GM23248 (cell line): ENCODE results near the gene ULK4. TPM values are rescaled to one million over a fixed set of nuclear protein-coding genes. Genes with fewer than 3 reads are reported as not detected.

Experiments used
- DNase-seq: peaks from one replicate; pipeline ENCODE4 v3.0.0-alpha.2; 2015
- H2AFZ ChIP-seq: fragments of 200-600 bp; sonication (generic); 2 replicates; pipeline ENCODE4 v1.6.1; 2016; ENCODE audit warnings: antibody characterized with exemption
- H3F3A ChIP-seq: fragments of 200-600 bp; sonication (generic); 2 replicates; pipeline ENCODE4 v1.6.1; 2016; ENCODE audit warnings: mild to moderate bottlenecking, antibody characterized with exemption, mixed run types; ENCODE audit not compliant: insufficient read depth
- H3K27ac ChIP-seq: fragments of 200-600 bp; sonication (generic); 2 replicates; pipeline ENCODE4 v1.5.1; 2016; ENCODE audit warnings: mild to moderate bottlenecking
- H3K27me3 ChIP-seq: fragments of 200-600 bp; sonication (generic); replicated peaks from 2 replicates; pipeline ENCODE4 v1.6.1; 2016; ENCODE audit warnings: mild to moderate bottlenecking; ENCODE audit not compliant: insufficient read depth
- H3K36me3 ChIP-seq: fragments of 200-600 bp; sonication (generic); 2 replicates; pipeline ENCODE4 v1.6.1; 2016; ENCODE audit warnings: low read depth, mild to moderate bottlenecking
- H3K4me1 ChIP-seq: fragments of 200-600 bp; sonication (generic); 2 replicates; pipeline ENCODE4 v1.6.1; 2016; ENCODE audit warnings: mild to moderate bottlenecking; ENCODE audit not compliant: insufficient read depth
- H3K4me2 ChIP-seq: fragments of 200-600 bp; sonication (generic); one replicate; pipeline ENCODE4 v1.6.1; 2016; ENCODE audit warnings: mild to moderate bottlenecking; ENCODE audit not compliant: unreplicated experiment
- H3K4me3 ChIP-seq: fragments of 200-600 bp; sonication (generic); 2 replicates; pipeline ENCODE4 v1.5.1; 2016; ENCODE audit warnings: mild to moderate bottlenecking
- H3K79me2 ChIP-seq: fragments of 200-600 bp; sonication (generic); 2 replicates; pipeline ENCODE4 v1.6.1; 2016; ENCODE audit warnings: mild to moderate bottlenecking; ENCODE audit not compliant: insufficient read depth
- H3K9ac ChIP-seq: fragments of 200-600 bp; sonication (generic); 2 replicates; pipeline ENCODE4 v1.6.1; 2016; ENCODE audit warnings: mild to moderate bottlenecking
- H3K9me2 ChIP-seq: fragments of 200-600 bp; sonication (generic); 2 replicates; pipeline ENCODE4 v1.6.1; 2016; ENCODE audit warnings: mixed run types, mild to moderate bottlenecking, moderate library complexity; ENCODE audit not compliant: insufficient read depth
- H3K9me3 ChIP-seq: fragments of 200-600 bp; sonication (generic); one replicate; pipeline ENCODE4 v1.6.1; 2017; ENCODE audit warnings: low read depth
- H4K20me1 ChIP-seq: fragments of 200-600 bp; sonication (generic); 2 replicates; pipeline ENCODE4 v1.6.0; 2016; ENCODE audit not compliant: insufficient read depth
- EZH2 ChIP-seq: fragments of 200-600 bp; sonication (generic); IDR thresholded peaks from 2 replicates; pipeline ENCODE4 v1.6.1; 2018; ENCODE audit warnings: antibody characterized with exemption, mild to moderate bottlenecking; ENCODE audit not compliant: insufficient read depth, poor library complexity, severe bottlenecking
- EZH2phosphoT487 ChIP-seq: fragments of 200-600 bp; sonication (generic); IDR thresholded peaks from 2 replicates; pipeline ENCODE4 v1.6.1; 2018; ENCODE audit warnings: antibody characterized with exemption, moderate library complexity, mild to moderate bottlenecking, low read depth; ENCODE audit not compliant: insufficient read depth
- WGBS, 2 experiments: methylation state at CpG; one replicate each; pipeline ENCODE4 v1.1.6; 2015 to 2017; ENCODE audit warnings: low lambda C conversion rate in 2 of 2, low coverage in 1 of 2; ENCODE audit errors: missing lambda C conversion rate in 2 of 2; 5-methylcytosine and 5-hydroxymethylcytosine counted together
- in situ Hi-C: fragments of 300-500 bp; cut with MboI; formaldehyde crosslinking; loops from 2 replicates; pipeline ENCODE4 v1.15.0; 2020
- polyA plus RNA-seq: library from polyadenylated mRNA; unstranded; fragments of >200 nt; fragmentation: Nextera tagmentation; extraction: Ambion mirVana; gene quantifications from 2 replicates; pipeline ENCODE4 v1.2.1, GENCODE V29; 2016
- total RNA-seq: library from RNA; depleted of rRNA; stranded (reverse); fragments of >200 nt; shearing (Covaris generic); gene quantifications from 2 replicates; pipeline ENCODE4 v1.2.3, GENCODE V29; 2014

Gene ULK4
- total and polyA plus RNA-seq, 2 experiments from 2014 or later, result 3.5 to 20.3 TPM

DNA sequence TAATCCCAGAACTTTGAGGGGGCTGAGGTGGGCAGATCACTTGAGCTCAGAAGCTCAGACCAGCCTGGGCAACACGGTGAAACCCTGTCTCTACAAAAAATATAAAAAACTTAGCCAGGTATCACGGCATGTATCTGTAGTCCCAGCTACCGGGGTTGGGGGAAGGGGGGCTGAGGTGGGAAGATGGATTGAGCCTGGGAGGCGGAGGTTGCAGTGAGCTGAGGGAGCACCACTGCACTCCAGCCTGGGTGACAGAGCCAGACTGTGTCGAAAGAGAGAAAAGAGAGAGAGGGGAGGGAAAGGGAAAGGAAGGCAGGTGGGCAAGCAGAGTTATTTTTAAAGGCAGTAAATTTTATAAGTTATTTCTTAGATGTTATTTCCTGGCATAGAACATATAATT is 368.1 kb downstream of the ULK4 start:
- TF ChIP-seq EZH2 (no peak), EZH2phosphoT487 (no peak)
- no peaks in the 10 kb centered on the region for H4K20me1 ChIP-seq
- no peak overlapping the region for H3K4me2 ChIP-seq
- in situ Hi-C loops, result no loop called here
- no peaks in the 10 kb centered on the region for H3K79me2 ChIP-seq
- no peak overlapping the region for H3K27ac ChIP-seq
- no peaks in the 10 kb centered on the region for H3F3A ChIP-seq
- DNase-seq, result no peak
- no peak overlapping the region for H2AFZ ChIP-seq
- H3K9me3 ChIP-seq, result no peaks in the 10 kb centered on the region
- WGBS, 2 experiments, result 67 to 72% methylated on average over 4 to 5 of the region's 5 CpGs
- H3K36me3 ChIP-seq, result no peaks in the 10 kb centered on the region
- H3K9ac ChIP-seq, result no peak overlapping the region
- H3K4me3 ChIP-seq, result no peak overlapping the region
- no peaks in the 10 kb centered on the region for H3K4me1 ChIP-seq
- no peaks in the 10 kb centered on the region for H3K27me3 ChIP-seq
- no peaks in the 10 kb centered on the region for H3K9me2 ChIP-seq

GRCh38 chr3:41592753-41593510 is 369.0 kb downstream of the ULK4 start:
- Histone ChIP-seq H3K9ac (no peak overlapping the region), H3K27me3 (no peaks in the 10 kb centered on the region), H3K9me3 (no peaks in the 10 kb centered on the region), H3F3A (no peaks in the 10 kb centered on the region), H3K27ac (no peak overlapping the region), H3K9me2 (no peaks in the 10 kb centered on the region), H2AFZ (no peak overlapping the region), H3K4me1 (no peaks in the 10 kb centered on the region), H4K20me1 (no peaks in the 10 kb centered on the region), H3K4me2 (no peak overlapping the region), H3K36me3 (no peaks in the 10 kb centered on the region), H3K79me2 (no peaks in the 10 kb centered on the region), H3K4me3 (no peak overlapping the region)
- in situ Hi-C loops, result no loop called here
- no peak for DNase-seq
- WGBS, 2 experiments, result 76 to 89% methylated on average over 2 of the region's 2 CpGs
- TF ChIP-seq EZH2phosphoT487 (no peak), EZH2 (no peak)

GRCh38 chr3:41583014-41583413 is 378.9 kb downstream of the ULK4 start:
- Histone ChIP-seq H3K27me3 (no peaks in the 10 kb centered on the region), H3K36me3 (no peaks in the 10 kb centered on the region), H2AFZ (no peak overlapping the region), H3K4me1 (no peaks in the 10 kb centered on the region), H3K9me2 (no peaks in the 10 kb centered on the region), H3K9ac (no peak overlapping the region), H3K79me2 (no peaks in the 10 kb centered on the region), H3K9me3 (no peaks in the 10 kb centered on the region), H3K27ac (no peak overlapping the region), H4K20me1 (no peaks in the 10 kb centered on the region), H3K4me3 (no peak overlapping the region), H3F3A (no peaks in the 10 kb centered on the region), H3K4me2 (no peak overlapping the region)
- no peak for DNase-seq
- 96% methylated on average over 2 of the region's 2 CpGs for WGBS, 2 experiments
- TF ChIP-seq EZH2 (no peak), EZH2phosphoT487 (no peak)
- in situ Hi-C loops, result no loop called here

- Histone ChIP-seq H3K79me2 (no peaks in the 10 kb centered on the region), H3K27ac (no peak overlapping the region), H3K4me2 (no peak overlapping the region), H3K9me3 (no peaks in the 10 kb centered on the region), H4K20me1 (no peaks in the 10 kb centered on the region), H3K4me3 (no peak overlapping the region), H3K4me1 (no peaks in the 10 kb centered on the region), H2AFZ (no peak overlapping the region), H3K9ac (no peak overlapping the region), H3F3A (no peaks in the 10 kb centered on the region), H3K36me3 (no peaks in the 10 kb centered on the region), H3K9me2 (no peaks in the 10 kb centered on the region), H3K27me3 (no peaks in the 10 kb centered on the region)
- WGBS, 2 experiments, result 77 to 79% methylated on average over 4 of the region's 4 CpGs
- DNase-seq, result no peak
- TF ChIP-seq EZH2 (no peak), EZH2phosphoT487 (no peak)
- in situ Hi-C loops, result no loop called here
These were observed 380.2 kb downstream of the ULK4 start for GRCh38 chr3:41581700-41582099.
